WERI-Rb-1 (cell line): Measurements from ENCODE around the gene COX7B2.

Experiments used
- DNase-seq: peaks from one replicate; pipeline ENCODE4 v3.0.0-alpha.2; 2020
- H3K27ac ChIP-seq: fragments of 250-450 bp; sonication (Bioruptor Pico); 2 replicates; pipeline ENCODE4 v1.5.1; 2020; ENCODE audit warnings: mild to moderate bottlenecking, moderate library complexity
- H3K27me3 ChIP-seq: fragments of 250-450 bp; sonication (Bioruptor Pico); 2 replicates; pipeline ENCODE4 v1.5.1; 2021; ENCODE audit warnings: mild to moderate bottlenecking, low read depth, moderate library complexity; ENCODE audit not compliant: insufficient read depth, severe bottlenecking
- H3K36me3 ChIP-seq: fragments of 250-450 bp; sonication (Bioruptor Pico); 2 replicates; pipeline ENCODE4 v1.5.1; 2020; ENCODE audit warnings: mild to moderate bottlenecking, moderate library complexity
- H3K4me3 ChIP-seq: 2 replicates; pipeline ENCODE4 v1.5.1; 2011; ENCODE audit warnings: low read depth, mild to moderate bottlenecking, control low read depth, low read length
- H3K9me3 ChIP-seq: fragments of 250-450 bp; sonication (Bioruptor Pico); 2 replicates; pipeline ENCODE4 v1.5.1; 2021; ENCODE audit warnings: mild to moderate bottlenecking, moderate library complexity; ENCODE audit not compliant: severe bottlenecking
- TF ChIP-seq, protein P1 (sequence below): IDR thresholded peaks from 2 replicates; pipeline ENCODE4 v1.5.1; 2011; ENCODE audit warnings: low read depth, mild to moderate bottlenecking, control low read depth, inconsistent platforms, low read length

COX7B2 gene

DNA sequence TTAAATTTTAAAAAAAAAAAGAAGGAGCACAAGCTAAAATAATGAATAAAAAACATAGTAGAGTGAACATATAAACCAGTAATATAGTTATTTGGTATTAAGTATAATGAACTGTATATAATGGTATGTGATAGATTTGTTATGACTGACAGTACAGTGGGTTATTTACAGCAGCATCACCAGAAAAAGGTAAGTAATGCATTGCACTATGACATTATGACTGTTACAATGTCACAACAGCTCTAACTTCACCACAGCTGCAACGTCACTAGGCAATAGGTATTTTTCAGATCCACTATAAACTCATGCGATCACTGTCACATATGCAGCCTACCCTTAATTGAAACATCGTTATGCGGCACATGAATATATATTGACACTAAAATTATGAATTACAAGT is 72.5 kb downstream of the COX7B2 start:
- TF ChIP-seq, protein P1, sequence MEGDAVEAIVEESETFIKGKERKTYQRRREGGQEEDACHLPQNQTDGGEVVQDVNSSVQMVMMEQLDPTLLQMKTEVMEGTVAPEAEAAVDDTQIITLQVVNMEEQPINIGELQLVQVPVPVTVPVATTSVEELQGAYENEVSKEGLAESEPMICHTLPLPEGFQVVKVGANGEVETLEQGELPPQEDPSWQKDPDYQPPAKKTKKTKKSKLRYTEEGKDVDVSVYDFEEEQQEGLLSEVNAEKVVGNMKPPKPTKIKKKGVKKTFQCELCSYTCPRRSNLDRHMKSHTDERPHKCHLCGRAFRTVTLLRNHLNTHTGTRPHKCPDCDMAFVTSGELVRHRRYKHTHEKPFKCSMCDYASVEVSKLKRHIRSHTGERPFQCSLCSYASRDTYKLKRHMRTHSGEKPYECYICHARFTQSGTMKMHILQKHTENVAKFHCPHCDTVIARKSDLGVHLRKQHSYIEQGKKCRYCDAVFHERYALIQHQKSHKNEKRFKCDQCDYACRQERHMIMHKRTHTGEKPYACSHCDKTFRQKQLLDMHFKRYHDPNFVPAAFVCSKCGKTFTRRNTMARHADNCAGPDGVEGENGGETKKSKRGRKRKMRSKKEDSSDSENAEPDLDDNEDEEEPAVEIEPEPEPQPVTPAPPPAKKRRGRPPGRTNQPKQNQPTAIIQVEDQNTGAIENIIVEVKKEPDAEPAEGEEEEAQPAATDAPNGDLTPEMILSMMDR = no peak
- no peaks in the 10 kb centered on the region for H3K36me3 ChIP-seq
- H3K9me3 ChIP-seq = no peaks in the 10 kb centered on the region
- H3K27me3 ChIP-seq = no peaks in the 10 kb centered on the region
- no peak overlapping the region for H3K4me3 ChIP-seq
- DNase-seq = no peak
- H3K27ac ChIP-seq = no peak overlapping the region

DNA sequence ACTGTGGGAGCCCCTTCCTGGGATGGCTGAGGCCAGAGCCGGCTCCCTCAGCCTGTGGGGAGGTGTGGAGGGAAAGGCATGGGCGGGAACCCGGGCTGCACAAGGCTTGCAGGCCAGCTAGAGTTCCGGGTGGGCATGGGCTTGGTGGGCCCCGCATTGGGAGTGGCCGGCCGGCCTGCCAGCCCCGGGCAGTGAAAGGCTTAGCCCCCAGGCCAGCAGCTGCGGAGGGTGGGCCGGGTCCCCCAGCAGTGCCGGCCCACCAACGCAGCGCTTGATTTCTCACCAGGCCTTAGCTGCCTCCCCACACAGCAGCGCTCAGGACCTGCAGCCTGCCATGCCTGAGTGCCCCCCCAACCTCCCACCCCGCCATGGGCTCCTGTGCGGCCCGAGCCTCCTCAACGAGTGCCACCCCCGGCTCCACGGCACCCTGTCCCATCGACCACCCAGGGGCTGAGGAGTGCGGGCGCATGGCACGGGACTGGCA is 78.0 kb downstream of the COX7B2 start:
- H3K4me3 ChIP-seq = no peak overlapping the region
- no peak overlapping the region for H3K27ac ChIP-seq
- H3K36me3 ChIP-seq = no peaks in the 10 kb centered on the region
- no peaks in the 10 kb centered on the region for H3K9me3 ChIP-seq
- no peaks in the 10 kb centered on the region for H3K27me3 ChIP-seq
- DNase-seq = no peak
- TF ChIP-seq, protein P1 = no peak

DNA sequence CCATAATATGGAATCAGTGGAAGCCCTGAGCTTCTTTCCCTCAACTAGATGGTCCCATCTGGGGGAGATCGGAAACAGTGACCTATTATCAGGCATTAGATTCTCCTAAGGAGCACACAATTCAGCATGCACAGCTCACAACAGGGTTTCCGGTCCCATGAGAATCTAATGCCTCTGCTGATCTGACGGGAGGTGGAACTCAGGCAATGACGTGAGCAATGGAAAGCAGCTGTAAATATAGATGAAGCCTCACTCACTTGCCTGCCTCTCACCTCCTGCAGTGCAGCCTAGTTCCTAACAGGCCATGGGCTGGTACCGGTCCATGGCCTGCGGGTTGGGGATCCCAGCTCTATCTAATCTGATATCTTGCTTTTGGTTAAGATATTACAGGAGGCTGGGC is 88.9 kb downstream of the COX7B2 start:
- no peak for DNase-seq
- Histone ChIP-seq H3K27ac (no peak overlapping the region), H3K9me3 (no peaks in the 10 kb centered on the region), H3K36me3 (no peaks in the 10 kb centered on the region), H3K27me3 (no peaks in the 10 kb centered on the region), H3K4me3 (no peak overlapping the region)
- TF ChIP-seq, protein P1 = no peak

DNA sequence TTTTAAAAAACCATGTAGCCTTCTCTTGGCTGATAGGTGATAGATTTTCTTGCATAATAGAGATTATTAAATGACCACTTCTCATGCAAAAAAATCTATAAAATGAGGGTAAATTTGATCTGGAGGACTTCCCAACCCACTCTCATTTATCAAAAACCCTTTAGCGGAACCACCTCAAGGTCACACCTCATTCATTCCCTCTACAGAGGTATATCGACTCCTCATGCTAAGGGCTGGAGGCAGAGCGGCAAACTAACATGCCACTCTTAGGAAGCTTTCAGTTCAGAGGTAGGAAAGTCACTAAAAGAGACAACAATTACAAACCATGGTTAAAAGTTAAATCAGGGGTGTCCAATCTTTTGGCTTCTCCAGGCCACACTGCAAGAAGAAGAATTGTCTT is 90.0 kb downstream of the COX7B2 start:
- Histone ChIP-seq H3K27me3 (no peaks in the 10 kb centered on the region), H3K27ac (no peak overlapping the region), H3K36me3 (no peaks in the 10 kb centered on the region), H3K4me3 (no peak overlapping the region), H3K9me3 (no peaks in the 10 kb centered on the region)
- no peak for DNase-seq
- TF ChIP-seq, protein P1 = no peak

DNA sequence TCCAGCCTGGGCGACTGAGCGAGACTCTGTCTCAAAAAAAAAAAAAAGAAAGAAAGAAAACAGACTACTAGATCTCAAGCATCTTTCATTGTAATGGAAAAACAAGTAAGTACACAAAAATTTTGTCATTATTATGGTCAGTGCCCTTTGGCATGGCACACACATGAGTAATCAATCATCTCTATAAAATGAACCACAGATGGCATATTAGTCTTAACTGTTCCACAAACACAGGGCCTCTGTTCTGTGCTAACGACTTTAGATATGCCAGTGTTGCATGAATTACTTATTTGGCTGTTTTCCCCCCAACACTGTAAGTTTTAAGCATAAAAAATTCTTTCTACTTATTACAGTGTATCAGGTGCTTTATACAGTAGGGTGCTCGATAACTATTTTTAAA is 90.4 kb downstream of the COX7B2 start:
- Histone ChIP-seq H3K4me3 (no peak overlapping the region), H3K27ac (no peak overlapping the region), H3K36me3 (no peaks in the 10 kb centered on the region), H3K9me3 (no peaks in the 10 kb centered on the region), H3K27me3 (no peaks in the 10 kb centered on the region)
- DNase-seq = no peak
- TF ChIP-seq, protein P1 = no peak

DNA sequence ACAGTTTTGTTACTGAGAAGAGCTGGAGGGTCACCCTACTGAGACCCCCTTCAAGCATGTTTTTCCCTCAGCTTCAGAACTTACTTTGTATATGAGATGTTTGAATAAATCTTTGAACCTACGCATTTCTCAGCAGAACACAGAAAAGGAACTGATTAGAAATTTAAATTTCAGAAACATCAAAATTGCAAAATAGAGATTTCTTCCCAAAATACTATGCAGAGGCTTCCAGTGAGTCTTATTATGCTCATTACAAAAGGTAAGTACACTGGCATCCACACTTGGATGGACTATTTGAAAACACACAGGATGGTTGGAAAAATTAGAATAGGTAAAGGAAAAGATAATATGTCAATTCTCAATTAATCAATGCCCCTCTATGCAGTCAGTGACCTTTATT is 91.2 kb downstream of the COX7B2 start:
- no peak for DNase-seq

More for the DNA sequence above, 91.2 kb downstream of the COX7B2 start:
- Histone ChIP-seq H3K27me3 (no peaks in the 10 kb centered on the region), H3K36me3 (no peaks in the 10 kb centered on the region), H3K4me3 (no peak overlapping the region), H3K27ac (no peak overlapping the region), H3K9me3 (no peaks in the 10 kb centered on the region)
- TF ChIP-seq, protein P1 = no peak
